Measurements from ENCODE around the gene LRRC10B.

The LRRC10B gene

DNA sequence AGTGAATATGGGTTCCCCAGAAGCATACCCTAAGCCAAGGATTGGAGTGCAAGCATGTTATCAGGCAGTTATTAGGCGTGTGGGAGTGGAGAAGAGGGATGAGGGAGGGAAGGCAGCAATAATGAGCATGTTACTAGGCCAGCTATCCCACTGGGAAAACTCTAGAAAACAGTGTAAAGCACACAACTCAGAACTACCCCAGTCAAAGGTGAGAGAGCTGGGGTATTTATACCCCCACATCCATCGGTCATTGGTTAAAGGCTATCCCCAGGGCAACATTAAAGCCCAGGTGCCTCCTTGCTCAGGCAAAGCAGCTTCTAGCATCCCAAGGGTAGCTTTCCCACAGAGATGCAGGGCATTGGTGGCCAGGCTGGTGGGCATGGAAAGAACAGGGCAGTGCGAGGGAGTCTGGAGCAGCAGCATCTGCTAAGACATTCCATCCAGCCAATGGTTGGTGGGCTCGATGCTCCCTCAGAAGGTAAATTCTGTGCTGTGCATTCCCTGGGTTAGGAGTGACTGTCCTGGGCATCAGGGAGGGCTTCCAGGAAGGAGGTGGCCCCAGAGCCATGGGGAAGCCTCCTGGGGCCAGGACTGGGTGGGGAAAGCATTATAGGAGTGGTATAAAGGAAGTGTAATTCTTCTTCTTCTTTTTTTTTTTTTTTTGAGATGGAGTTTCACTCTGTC lies 21.1 kb upstream of the LRRC10B start:
- DNase-seq: no peak

DNA sequence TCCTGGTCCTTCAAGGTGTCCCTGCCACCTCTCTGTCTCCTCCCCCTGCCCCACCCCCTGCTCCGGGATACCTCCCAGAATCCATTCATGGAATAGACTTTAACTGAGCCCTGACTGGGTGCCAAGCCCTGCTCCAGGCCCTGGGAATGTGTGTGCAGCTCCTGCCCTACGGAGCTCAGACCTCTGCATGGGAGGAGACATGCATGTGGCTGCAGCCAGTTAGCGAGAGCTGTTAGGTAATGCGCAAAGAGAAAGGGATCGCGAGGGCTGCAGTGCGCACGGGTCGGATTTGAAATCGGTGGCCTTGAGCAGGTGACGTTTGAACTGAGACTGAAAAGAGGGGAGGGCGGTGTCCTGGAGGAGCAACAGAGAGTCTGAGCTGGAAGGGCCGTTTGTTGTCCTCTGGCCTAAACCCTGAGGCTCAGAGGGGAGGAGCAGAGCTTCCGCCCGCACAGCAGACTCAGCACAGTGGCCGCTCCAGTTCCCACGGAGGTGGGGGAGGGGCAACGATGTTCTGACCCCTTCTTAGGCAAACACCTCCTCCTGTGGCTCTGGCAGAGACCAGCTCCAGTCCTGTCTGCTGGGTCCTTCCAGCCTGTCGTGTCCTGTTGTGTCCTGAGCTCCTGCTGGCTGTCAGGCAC lies 19.8 kb upstream of the LRRC10B start:
- DNase-seq: peak; percentile 58

DNA sequence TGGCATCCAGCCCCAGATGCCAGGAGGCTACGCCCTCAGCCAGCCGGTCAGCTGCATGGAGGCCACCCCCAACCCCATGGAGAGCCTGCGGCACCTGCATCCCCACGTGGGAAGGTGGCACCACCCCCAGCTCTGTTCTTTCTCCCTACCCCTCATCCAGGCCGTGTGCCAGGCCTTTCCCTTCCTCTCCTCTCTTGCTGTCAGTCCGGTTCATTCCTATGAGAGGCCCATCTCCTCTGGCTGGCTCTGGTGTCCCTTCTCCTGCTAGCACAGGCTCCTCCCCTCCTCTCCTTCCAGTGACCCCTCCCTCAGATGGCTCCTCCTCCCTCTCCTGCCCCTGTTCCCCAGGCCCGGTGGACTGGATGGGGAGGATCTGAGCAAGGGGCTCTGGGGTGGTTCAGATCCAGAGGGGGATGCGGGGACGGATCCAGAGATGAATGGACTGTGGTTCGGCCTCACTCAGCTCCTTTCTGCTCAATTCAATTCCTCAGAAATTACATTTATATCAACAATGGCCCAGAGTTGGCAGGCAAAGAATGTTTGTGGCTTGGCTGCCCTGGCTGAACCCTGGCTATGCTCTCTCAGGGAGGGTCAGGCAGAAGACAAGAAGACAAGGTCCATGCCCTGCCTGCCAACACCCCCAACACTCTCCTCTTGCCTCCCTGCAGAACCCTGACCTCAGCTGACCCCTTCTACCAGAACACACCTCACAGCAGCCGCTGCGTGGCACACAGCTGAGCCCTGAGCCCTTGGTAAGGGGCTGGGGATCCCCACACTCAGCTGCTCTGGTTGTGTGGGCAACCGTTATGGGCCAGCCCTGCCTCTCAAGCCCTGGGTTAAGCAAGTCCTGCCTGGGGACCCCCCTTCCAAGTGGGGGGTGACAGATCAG lies 18.5 kb upstream of the LRRC10B start:
- DNase-seq: no peak

DNA sequence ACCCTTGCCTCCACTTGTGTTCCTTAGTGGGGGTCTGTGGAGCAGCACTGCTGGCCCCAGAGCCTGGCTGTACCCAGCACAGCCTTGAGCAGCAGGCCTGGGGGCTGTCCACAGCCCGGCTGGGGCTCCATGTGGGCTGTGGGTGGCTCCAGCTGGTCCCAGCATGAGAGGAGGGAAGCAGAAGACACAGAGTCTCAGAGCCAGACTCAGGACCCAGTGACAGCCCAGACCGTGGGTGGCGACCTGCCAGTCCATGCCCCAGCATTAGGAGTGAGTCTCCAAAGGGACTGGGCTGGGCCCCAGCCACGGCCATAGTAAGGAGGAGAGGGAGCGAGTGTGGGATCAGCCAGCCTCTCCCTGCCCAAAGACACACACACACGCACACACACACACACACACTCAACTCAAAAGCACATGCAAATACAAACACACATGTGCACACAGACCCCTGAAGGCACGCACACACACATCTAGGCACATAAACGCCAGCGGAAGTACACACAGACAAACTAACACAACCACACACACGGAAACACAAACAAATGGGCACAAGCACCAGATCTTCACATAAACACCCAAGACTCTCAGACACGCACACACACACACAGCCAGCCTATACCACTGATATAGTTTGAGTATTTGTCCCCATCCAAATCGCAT lies 16.7 kb upstream of the LRRC10B start:
- DNase-seq: no peak

DNA sequence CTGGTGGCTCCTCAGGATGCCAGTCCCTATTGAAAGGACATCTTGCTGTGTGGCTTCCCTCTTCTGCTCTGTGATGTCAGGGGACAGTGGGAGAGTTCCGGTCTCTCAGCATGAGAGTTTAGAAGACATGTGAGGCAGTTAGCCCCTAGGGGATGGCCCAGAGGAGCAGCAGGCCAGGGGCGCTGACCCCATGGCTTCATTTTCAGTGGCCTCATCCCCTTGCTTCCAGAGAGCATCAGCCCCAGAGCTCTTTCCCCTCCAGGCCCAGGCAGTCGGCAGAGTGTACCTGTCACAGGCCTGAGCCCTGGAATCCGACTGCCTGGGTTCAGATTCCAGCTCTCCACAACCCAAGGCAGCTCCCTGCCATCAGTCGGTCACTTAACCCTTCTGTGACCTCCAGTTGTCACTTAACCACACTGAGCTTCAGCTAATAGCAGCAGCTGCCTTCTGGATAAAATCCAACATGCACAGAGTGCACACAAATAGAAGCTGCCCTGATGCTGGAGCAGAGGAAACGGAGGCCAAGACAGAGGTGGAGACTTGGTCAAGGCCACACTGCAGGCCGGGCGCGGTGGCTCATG lies 14.1 kb upstream of the LRRC10B start:
- DNase-seq: no peak

DNA sequence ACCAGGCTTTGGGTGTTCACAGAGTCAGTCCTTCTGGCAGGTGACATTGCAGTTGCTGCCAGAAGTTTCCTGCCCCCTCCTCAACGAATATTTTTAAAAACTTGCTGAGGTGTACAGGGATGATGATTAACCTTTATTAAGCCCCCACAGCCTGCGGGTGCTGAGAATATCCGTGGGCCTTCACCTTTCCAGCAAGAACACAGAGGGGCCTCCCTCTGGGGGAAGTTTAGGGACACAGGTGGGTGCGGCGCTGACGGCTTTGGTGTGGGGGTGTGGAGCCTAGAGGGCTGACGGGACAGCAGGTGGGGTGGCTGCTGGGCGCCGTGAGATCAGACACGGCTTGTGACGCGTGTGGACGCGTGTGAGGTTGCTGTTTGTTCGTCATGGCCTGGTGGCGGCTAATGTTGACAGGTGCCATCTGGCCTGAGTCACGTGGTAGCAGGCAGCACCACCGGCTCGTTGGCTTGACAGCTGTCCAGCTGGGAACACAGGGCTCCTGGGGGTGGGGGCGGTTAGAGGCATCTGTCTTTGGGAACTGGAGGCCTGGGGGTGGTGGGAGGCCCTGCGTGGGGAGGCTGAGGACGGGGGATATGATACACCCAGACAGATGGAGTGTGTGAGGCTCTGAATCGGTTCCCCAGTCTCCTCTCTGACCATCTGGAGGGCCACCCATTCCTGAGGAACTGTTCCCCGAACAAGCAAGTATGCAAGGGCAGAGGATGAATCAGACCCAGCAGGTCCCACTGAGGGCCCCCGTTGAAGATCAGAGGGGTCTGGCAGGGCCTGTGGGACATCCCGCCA lies 12.5 kb upstream of the LRRC10B start:
- peak; percentile 81 for DNase-seq

DNA sequence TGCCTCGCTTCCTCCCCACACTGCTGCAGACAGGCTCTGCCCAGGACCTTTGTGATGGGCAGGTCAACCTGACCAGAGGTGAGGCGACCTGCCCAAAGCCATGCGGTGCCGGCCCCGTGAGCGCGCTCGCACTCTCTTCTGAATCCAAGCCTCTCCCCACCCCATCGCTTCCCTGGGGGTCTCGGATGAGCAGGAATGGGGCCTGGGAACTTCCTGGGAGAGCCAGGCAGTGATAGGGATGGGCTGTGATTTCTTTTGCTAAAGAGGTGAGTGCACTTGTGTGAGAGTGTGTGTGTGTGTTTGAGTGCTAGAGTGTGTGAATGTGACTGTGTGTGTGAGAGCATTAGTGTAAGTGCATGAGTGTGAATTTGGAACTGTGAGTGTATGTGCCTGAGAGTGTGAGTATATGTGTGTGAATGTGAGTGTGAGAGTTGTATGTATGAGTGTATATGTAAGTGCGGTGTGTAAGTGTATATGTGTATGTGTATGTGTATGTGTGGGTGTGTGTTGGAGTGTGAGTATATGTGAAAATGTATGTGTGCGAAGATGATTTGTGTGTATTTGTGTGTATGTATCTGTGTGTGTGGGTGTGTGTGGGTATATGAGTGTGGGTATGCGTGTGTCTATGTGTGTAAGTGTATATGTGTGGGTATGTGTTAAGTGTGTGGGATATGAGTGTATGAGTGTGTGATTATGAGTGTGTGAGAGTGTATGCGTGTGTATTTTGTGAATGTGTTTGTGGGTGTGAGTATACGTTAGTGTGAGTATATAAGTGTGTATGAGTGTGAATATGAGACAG lies 11.7 kb upstream of the LRRC10B start:
- DNase-seq: no peak

DNA sequence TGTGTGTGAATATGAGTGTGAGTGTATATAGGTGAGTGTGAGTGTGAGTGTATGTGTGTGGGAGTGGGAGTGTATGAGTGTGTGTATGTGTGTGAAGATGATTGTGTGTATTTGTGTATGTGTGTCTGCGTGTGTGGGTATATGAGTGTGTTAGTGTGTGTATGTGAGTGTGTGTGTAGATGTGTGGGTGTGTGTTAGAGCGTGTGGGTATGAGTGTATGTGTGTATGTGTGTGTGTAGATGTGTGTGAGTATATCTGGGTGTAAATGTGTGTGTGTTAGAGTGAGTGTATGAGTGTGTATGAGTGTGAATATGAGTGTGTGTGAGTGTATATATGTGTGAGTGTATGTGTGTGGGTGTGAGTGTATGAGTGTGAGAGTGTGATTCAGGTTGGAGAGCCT lies 11.1 kb upstream of the LRRC10B start:
- no peak for DNase-seq

DNA sequence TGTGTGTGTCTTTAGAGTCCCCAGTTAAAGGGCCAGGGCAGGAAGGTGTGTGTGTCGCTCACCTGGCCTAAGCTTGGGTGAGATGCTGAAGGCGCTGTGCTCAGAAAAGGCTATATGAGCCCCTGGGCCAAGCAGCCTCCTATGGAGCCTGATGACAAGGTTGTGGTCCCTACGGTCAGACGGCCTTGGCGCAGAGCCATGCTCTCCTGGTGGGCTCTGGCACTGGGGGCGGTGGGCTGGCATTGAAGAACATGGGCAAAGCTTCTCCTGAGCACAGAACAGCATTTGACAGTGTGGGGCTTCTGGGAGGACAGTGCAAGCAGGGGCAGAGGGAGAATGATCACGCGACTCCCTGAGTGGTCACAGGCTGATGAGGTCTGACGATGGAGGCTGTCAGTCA lies 10.7 kb upstream of the LRRC10B start:
- DNase-seq: no peak

DNA sequence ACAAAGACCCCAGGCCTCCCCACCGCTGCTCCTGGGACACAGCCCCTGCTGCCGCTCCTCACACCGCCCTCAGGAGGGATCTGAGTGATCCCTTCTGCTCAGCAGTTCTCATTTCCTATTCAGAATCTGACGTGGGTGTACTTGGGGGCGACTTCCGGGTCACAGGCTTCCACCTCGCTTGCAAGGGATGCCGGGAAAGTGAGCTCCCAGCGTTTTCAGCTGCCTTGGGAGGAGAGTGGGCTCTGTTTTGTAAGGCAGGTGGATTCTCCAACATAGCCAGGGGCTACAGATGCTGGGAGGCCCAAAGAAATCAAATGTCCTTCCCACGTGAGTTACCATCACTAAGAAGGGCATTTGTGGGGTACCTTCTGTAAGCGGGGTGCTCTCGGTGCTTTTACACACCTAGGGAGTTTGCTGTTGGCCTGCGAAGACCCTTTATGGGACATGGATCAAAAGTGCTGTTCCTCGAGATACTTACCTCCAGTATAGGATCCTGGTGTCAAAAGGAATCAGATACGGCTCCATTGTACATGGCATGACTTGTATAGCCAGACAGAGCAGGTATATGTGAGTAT lies 9.7 kb upstream of the LRRC10B start:
- no peak for DNase-seq

DNA sequence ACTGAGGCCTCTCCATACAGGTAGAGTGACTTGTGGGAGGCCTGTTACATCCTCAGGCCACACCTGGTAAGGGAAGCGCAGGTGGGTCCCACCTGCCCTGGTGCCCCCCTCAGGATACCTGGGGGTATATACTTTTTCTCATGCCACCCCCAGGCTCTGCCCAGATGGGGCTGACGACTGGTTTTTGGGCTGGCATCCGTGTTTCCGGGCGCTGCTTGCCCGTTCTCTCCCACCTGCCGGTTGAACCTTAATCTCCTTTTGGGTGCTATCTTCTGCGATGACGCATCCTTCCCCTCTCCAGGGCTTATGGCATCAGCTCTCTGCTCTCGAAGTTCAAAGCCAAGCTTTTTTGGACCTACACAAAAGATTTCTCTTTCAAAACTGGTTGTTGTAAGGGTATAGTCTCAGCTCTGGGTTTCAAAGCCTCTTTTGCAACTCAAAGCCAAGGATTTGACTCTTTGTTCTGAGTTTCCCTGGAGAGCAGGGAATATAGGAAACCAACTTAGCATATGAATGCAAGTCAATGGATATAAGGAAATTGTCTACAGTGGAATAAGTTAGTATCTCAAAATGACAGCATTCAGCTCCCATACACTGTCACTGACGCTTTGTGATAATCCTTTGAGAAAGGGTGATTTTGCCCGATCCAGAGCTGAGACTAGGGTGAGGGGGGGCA lies 8.6 kb upstream of the LRRC10B start:
- DNase-seq: no peak

DNA sequence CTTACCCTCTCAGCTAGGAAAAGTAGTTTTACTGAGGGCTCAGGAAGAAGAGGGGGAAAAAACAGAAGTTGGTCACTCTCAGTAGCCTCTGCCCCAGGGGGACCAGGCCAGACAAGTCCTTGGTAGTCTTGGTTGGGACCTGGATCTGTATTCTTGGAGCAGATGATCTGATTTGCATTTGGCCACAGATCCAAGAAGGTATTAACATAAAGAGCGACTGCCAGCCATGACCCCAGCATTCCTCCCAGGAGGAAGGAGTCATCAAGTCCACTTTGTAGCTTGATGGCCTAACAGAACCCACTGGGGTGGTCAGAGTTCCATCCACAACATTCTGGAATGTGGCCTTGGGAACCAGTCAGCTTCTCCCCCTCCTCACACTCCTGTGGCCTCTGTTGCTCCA lies 6.0 kb upstream of the LRRC10B start:
- DNase-seq: no peak

DNA sequence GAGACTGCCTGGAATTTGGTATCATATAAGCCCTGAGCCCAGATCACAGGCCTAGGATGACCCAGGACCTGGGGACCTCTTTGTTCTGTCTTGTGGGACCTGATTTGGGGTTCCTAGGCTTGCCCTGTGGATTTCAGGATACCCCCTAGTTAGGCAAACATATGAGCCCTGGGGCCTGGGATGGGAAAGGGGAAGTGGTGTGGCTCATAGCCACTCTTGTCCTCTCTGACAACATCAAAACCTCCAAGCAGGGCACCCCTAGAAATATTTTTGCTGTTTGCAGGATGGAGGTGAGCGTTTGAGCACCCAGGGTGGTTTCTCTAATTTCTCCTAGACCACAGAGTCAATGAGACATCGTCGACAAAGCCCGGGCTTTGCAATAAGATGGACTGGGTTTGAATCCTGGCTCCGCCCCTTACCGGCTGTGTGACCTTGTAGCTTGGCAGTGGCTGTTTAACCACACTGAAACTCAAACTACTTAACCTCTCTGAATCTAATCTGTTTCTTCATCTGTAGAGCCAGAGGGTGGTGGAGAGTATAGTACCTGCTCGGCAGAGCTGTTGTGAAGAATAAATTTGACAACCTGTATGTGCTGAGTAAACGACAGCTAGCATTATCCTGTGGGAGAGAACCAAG lies 5.3 kb upstream of the LRRC10B start:
- no peak for DNase-seq

DNA sequence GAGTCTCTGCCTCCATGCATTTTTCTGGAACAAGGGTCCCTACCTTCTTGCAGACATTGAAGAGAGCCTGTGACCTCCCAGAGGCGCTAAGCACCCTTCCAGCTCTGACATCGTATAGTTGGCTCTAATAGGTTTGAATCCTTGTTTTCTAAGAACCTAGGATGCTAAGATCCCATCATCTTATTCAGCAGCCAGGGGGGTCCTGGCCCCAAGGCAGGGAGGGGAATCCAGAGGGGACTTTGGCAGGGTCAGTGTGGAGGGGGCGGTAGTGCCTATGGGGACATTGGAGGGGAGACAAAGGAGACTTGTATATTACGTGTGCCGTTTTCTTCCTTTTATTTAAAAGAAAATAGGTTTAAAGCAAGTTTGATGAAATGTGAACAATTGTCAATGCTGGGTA lies 3.4 kb upstream of the LRRC10B start:
- DNase-seq: no peak

DNA sequence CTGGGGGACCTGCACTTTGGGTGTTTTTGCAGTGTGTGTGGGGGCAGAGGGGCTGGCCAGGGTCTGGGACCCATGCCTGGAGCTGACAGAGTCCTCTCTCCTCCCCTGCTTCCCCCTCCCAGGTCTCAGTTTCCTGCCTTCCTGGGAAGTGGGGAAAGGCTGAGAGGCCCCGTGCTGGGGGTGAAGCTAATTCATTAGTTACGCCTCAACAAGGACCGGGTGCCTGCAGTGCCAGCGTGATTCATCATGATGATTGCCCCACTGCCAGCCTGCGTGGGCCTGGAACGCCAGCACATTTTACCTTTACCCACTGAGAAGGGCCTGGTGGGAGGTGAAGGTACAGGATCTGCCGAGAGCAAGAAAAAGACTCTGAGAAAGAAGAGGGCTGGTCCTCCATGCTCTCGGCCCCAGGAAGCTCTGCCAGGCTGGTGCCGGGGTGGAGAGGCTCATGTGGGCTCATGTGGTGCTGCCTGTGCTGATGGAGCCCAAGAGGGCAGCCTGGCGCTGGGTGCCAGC lies 2.9 kb upstream of the LRRC10B start:
- DNase-seq: no peak

DNA sequence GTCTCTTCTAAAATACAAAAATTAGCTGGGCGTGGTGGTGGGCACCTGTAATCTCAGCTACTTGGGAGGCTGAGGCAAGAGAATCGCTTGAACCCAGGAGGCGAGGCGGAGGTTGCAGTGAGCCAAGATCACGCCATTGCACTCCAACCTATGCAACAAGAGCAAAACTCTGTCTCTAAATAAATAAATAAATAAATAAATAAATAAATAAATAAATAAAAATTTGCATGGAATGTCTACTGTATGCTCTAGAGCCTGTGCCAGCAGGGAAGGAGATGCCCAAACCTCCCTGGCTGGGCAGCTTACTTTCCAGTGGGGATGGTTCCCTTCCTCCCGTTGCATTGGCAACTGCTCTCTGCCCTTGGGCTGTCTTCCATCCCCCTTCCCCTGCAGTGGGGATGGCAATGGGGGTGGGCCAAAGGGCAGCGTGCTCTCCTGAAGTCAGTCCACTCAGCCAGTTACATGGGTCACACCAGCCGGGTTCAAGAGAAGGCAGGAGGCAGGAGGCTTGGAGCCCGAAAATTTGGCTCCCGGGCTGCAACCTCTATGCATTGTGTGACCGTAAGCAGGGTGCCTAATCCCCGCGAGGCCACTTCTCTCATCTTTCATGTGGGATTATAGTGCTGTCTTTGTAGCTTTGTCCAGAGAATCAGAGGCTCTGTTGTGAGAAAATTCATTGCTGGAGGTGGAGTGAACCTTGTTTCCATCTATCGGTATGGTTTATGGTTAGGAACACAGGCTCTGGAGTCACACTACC lies 1.4 kb upstream of the LRRC10B start:
- DNase-seq: no peak

DNA sequence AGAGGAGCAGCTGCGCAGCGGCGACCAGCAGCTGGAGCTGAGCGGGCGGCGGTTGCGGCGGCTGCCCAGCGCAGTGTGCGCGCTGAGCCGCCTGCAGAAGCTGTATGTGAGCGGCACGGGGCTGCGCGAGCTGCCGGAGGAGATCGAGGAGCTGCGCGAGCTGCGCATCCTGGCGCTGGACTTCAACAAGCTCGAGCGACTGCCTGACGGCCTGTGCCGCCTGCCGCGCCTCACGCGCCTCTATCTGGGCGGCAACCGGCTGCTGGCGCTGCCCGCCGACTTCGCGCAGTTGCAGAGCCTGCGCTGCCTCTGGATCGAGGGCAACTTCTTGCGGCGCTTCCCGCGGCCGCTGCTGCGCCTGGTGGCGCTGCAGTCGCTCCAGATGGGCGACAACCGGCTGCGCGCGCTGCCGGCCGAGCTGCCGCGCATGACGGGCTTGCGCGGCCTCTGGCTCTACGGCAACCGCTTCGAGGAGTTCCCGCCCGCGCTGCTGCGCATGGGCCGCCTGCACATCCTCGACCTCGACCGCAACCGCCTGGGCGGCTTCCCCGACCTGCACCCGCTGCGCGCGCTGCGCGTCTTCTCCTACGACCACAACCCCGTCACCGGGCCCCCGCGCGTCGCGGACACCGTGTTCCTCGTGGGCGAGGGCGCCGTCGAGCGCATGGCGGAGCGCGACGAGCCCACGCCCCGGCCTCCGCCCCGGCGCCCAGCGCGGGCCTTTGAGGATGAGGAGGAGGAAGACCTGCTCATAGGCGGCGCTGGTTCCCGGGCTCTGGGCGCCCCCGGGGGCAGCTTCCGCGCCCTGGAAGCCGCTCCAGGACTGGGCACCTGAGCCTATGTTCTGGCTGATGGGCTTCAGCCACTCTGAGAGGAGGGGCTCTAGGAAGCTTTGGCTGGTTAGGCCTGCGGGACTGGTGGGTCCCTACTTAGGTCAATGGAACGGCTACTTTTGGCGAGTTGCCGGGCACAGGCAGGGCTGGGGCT lies 787 bp downstream of the LRRC10B start:
- DNase-seq: peak; percentile 78
